H9 (cell line): Measurements from ENCODE around the gene SLC6A18. TPM values are rescaled to one million over a fixed set of nuclear protein-coding genes. Genes with fewer than 3 reads are reported as not detected.

ENCODE experiments used
- DNase-seq: peaks from one replicate; pipeline ENCODE4 v3.0.0-alpha.2; 2017
- H2AFZ ChIP-seq: one replicate; pipeline ENCODE4 v1.6.1; 2013; ENCODE audit warnings: mild to moderate bottlenecking, low read length, control low read depth, moderate library complexity
- H2AK5ac ChIP-seq: 2 replicates; pipeline ENCODE4 v1.6.1; 2013; ENCODE audit warnings: low read length, control low read depth, mixed read lengths; ENCODE audit not compliant: insufficient read length
- H2BK120ac ChIP-seq: one replicate; pipeline ENCODE4 v1.6.1; 2013; ENCODE audit warnings: low read depth, mild to moderate bottlenecking, low read length, control low read depth, inconsistent platforms; ENCODE audit not compliant: poor library complexity, severe bottlenecking
- H2BK12ac ChIP-seq: 2 replicates; pipeline ENCODE4 v1.6.1; 2013; ENCODE audit warnings: low read length, control low read depth, mixed read lengths, low read depth; ENCODE audit not compliant: insufficient read length
- H2BK15ac ChIP-seq: 2 replicates; pipeline ENCODE4 v1.6.1; 2013; ENCODE audit warnings: low read depth, low read length, control low read depth
- H2BK20ac ChIP-seq: one replicate; pipeline ENCODE4 v1.6.1; 2013; ENCODE audit warnings: low read depth, mild to moderate bottlenecking, low read length, control low read depth, inconsistent platforms; ENCODE audit not compliant: poor library complexity, severe bottlenecking
- H2BK5ac ChIP-seq: 2 replicates; pipeline ENCODE4 v1.6.1; 2013; ENCODE audit warnings: low read length, control low read depth, mixed read lengths; ENCODE audit not compliant: insufficient read length
- H3K14ac ChIP-seq: 2 replicates; pipeline ENCODE4 v1.6.1; 2013; ENCODE audit warnings: low read length, control low read depth; ENCODE audit not compliant: insufficient read depth
- H3K18ac ChIP-seq: 2 replicates; pipeline ENCODE4 v1.6.1; 2013; ENCODE audit warnings: low read depth, mild to moderate bottlenecking, mixed read lengths, low read length, control low read depth; ENCODE audit not compliant: insufficient read length
- H3K23ac ChIP-seq: 2 replicates; pipeline ENCODE4 v1.6.1; 2013; ENCODE audit warnings: low read length, control low read depth, mixed read lengths, low read depth; ENCODE audit not compliant: insufficient read length
- H3K23me2 ChIP-seq: 2 replicates; pipeline ENCODE4 v1.6.1; 2013; ENCODE audit warnings: low read depth, mild to moderate bottlenecking, mixed read lengths, low read length, control low read depth; ENCODE audit not compliant: insufficient read length, poor library complexity, severe bottlenecking
- H3K27ac ChIP-seq: 2 replicates; pipeline ENCODE4 v1.5.1; 2013; ENCODE audit warnings: low read length, control low read depth, mixed read lengths, low read depth; ENCODE audit not compliant: insufficient read length
- H3K27me3 ChIP-seq: 2 replicates; pipeline ENCODE4 v1.6.1; 2013; ENCODE audit warnings: low read length, control low read depth, inconsistent platforms; ENCODE audit not compliant: insufficient read depth
- H3K4ac ChIP-seq: 2 replicates; pipeline ENCODE4 v1.6.1; 2013; ENCODE audit warnings: low read depth, mild to moderate bottlenecking, control low read depth, inconsistent platforms, low read length, moderate library complexity
- H3K4me1 ChIP-seq: 2 replicates; pipeline ENCODE4 v1.6.1; 2013; ENCODE audit warnings: low read length, control low read depth, inconsistent platforms; ENCODE audit not compliant: insufficient read depth
- H3K4me2 ChIP-seq: 2 replicates; pipeline ENCODE4 v1.6.1; 2013; ENCODE audit warnings: low read length, control low read depth, mixed read lengths; ENCODE audit not compliant: insufficient read length, insufficient read depth
- H3K56ac ChIP-seq: 2 replicates; pipeline ENCODE4 v1.6.1; 2013; ENCODE audit warnings: low read depth, mild to moderate bottlenecking, mixed read lengths, low read length, control low read depth; ENCODE audit not compliant: insufficient read length
- H3K79me1 ChIP-seq: 2 replicates; pipeline ENCODE4 v1.6.1; 2013; ENCODE audit warnings: low read depth, mild to moderate bottlenecking, moderate library complexity, low read length, control low read depth, inconsistent platforms; ENCODE audit not compliant: insufficient read depth, poor library complexity, severe bottlenecking
- H3K79me2 ChIP-seq: 2 replicates; pipeline ENCODE4 v1.6.1; 2013; ENCODE audit warnings: low read length, control low read depth, inconsistent platforms; ENCODE audit not compliant: insufficient read depth
- H3K9ac ChIP-seq: 2 replicates; pipeline ENCODE4 v1.6.1; 2013; ENCODE audit warnings: low read length, control low read depth, mixed read lengths; ENCODE audit not compliant: insufficient read length; ENCODE audit errors: extremely low read depth
- H3K9me3 ChIP-seq: one replicate; pipeline ENCODE4 v1.6.1; 2013; ENCODE audit warnings: low read depth, low read length, inconsistent platforms; ENCODE audit not compliant: control insufficient read depth
- H3T11ph ChIP-seq: one replicate; pipeline ENCODE4 v1.6.1; 2013; ENCODE audit warnings: mild to moderate bottlenecking, low read length, control low read depth, inconsistent platforms
- H4K20me1 ChIP-seq: one replicate; pipeline ENCODE4 v1.6.1; 2013; ENCODE audit not compliant: control insufficient read depth, insufficient read length, insufficient read depth
- H4K5ac ChIP-seq: 2 replicates; pipeline ENCODE4 v1.6.1; 2013; ENCODE audit warnings: low read depth, mild to moderate bottlenecking, mixed read lengths, low read length, control low read depth; ENCODE audit not compliant: insufficient read length
- H4K8ac ChIP-seq: replicated peaks from 2 replicates; pipeline ENCODE4 v1.6.1; 2013; ENCODE audit warnings: low read length, control low read depth, mixed read lengths, low read depth; ENCODE audit not compliant: insufficient read length
- H4K91ac ChIP-seq: 2 replicates; pipeline ENCODE4 v1.6.1; 2013; ENCODE audit warnings: low read depth, mild to moderate bottlenecking, moderate library complexity, mixed read lengths, low read length, control low read depth; ENCODE audit not compliant: insufficient read length
- H3K27ac Mint-ChIP-seq, 3 experiments: 2 replicates in 2 of 3; 3 replicates in 1 of 3; pipeline ENCODE4 v1.8.0; 2020 to 2021; ENCODE audit warnings: mixed read lengths in 3 of 3, mild to moderate bottlenecking in 1 of 3, moderate library complexity in 1 of 3
- H3K27me3 Mint-ChIP-seq: 2 replicates; pipeline ENCODE4 v1.8.0; 2021; ENCODE audit warnings: low read depth, mild to moderate bottlenecking, moderate library complexity, mixed read lengths
- H3K36me3 Mint-ChIP-seq, 3 experiments: 2 replicates in 2 of 3; 3 replicates in 1 of 3; pipeline ENCODE4 v1.8.0; 2020 to 2021; ENCODE audit warnings: low read depth in 3 of 3, mixed read lengths in 3 of 3; ENCODE audit not compliant: insufficient read depth in 1 of 3
- H3K4me1 Mint-ChIP-seq, 2 experiments: 2 replicates each; pipeline ENCODE4 v1.8.0; 2020; ENCODE audit warnings: mixed read lengths in 2 of 2
- H3K4me3 Mint-ChIP-seq, 2 experiments: 2 replicates in 1 of 2; 3 replicates in 1 of 2; pipeline ENCODE4 v1.8.0; 2020 to 2021; ENCODE audit warnings: mild to moderate bottlenecking in 2 of 2, mixed read lengths in 2 of 2, moderate library complexity in 1 of 2
- H3K9me3 Mint-ChIP-seq, 2 experiments: 2 replicates in 1 of 2; 3 replicates in 1 of 2; pipeline ENCODE4 v1.8.0; 2020; ENCODE audit warnings: mild to moderate bottlenecking in 2 of 2, mixed read lengths in 2 of 2, moderate library complexity in 1 of 2
- WGBS: extraction: QIAGEN DNeasy Blood & Tissue Kit; methylation state at CpG from one replicate; pipeline ENCODE4 v1.1.7; 2013; ENCODE audit warnings: missing lambda C conversion rate, low lambda C conversion rate, mixed read lengths; ENCODE audit not compliant: insufficient read length; ENCODE audit errors: extremely low coverage; 5-methylcytosine and 5-hydroxymethylcytosine counted together
- total RNA-seq: library from RNA; stranded (reverse); gene quantifications from 2 replicates; pipeline ENCODE4 v1.2.1, GENCODE V29; 2021
- TF ChIP-seq, protein P1 (sequence below): fragments of 200-600 bp; sonication (generic); conservative IDR thresholded peaks from 3 replicates; pipeline ENCODE4 v1.8.0; 2021; ENCODE audit warnings: antibody characterized with exemption, mild to moderate bottlenecking

SLC6A18 gene
- total RNA-seq, 1 experiment from 2014 or later = not detected

DNA sequence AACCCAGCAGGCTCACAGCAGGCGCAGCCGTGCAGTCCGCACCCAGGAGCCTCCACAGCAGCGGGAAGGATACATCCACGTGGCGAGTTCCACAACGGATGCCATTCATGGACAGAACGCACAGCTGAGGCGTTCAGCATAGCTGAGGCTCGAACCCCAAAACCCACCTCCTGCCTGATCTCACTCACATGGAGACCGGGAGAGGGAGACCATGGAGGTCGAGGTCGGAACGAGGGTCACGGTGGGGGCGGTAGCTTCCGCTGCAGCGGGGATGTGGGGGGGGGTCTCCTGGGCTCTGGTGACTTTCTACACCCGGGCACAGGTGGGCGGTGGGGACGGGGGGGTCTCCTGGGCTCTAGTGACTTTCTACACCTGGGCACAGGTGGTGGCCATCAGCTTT, 52.1 kb downstream of the SLC6A18 start:
- Histone ChIP-seq H2AK5ac (no peak overlapping the region), H3T11ph (no peak overlapping the region), H3K79me2 (peaks cover 2% of the 10 kb centered on the region; the same call in 1 of the 2 replicates), H3K14ac (no peak overlapping the region), H2BK12ac (no peak overlapping the region), H3K4ac (no peak overlapping the region), H3K9me3 (no peaks in the 10 kb centered on the region), H3K27me3 (no peaks in the 10 kb centered on the region), H3K4me2 (no peak overlapping the region), H4K91ac (no peak overlapping the region), H2AFZ (no peak overlapping the region), H3K27ac (no peak overlapping the region), H4K20me1 (peaks cover 4% of the 10 kb centered on the region), H3K23ac (no peak overlapping the region), H4K5ac (no peak overlapping the region), H2BK20ac (no peak overlapping the region), H2BK15ac (no peak overlapping the region), H3K18ac (no peak overlapping the region), H3K9ac (no peak overlapping the region), H3K79me1 (no peaks in the 10 kb centered on the region), H3K4me1 (no peaks in the 10 kb centered on the region), H3K23me2 (no peaks in the 10 kb centered on the region), H2BK5ac (no peak overlapping the region), H4K8ac (no peak overlapping the region), H2BK120ac (no peak overlapping the region), H3K56ac (no peak overlapping the region)
- no peak overlapping the region for H3K4me3 Mint-ChIP-seq
- H3K27me3 Mint-ChIP-seq = no peaks in the 10 kb centered on the region
- H3K9me3 Mint-ChIP-seq = no peaks in the 10 kb centered on the region; a peak in 1 of 5 replicates
- TF ChIP-seq, protein P1, sequence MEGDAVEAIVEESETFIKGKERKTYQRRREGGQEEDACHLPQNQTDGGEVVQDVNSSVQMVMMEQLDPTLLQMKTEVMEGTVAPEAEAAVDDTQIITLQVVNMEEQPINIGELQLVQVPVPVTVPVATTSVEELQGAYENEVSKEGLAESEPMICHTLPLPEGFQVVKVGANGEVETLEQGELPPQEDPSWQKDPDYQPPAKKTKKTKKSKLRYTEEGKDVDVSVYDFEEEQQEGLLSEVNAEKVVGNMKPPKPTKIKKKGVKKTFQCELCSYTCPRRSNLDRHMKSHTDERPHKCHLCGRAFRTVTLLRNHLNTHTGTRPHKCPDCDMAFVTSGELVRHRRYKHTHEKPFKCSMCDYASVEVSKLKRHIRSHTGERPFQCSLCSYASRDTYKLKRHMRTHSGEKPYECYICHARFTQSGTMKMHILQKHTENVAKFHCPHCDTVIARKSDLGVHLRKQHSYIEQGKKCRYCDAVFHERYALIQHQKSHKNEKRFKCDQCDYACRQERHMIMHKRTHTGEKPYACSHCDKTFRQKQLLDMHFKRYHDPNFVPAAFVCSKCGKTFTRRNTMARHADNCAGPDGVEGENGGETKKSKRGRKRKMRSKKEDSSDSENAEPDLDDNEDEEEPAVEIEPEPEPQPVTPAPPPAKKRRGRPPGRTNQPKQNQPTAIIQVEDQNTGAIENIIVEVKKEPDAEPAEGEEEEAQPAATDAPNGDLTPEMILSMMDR = no peak
- no peaks in the 10 kb centered on the region for H3K4me1 Mint-ChIP-seq
- peaks cover 17 to 18% (median 17%) of the 10 kb centered on the region in 3 experiments for H3K36me3 Mint-ChIP-seq
- no peak for DNase-seq
- H3K27ac Mint-ChIP-seq = no peak overlapping the region
- WGBS = no CpG with 5 or more reads among the region's 21 CpGs
